Upper lobe of left lung (tissue), 4 donors: ENCODE data around the gene EDNRB.

Source experiments
- EP300 ChIP-seq, 4 donors: sonication (generic); formaldehyde crosslinking; IDR thresholded peaks; one replicate each; pipeline ENCODE4 v1.5.1; 2017; ENCODE audit warnings: antibody characterized with exemption in 4 of 4, control low read depth in 2 of 4
- POLR2A ChIP-seq, 4 donors: fragments of 450-650 bp; IDR thresholded peaks; one replicate each; pipeline ENCODE4 v1.5.1; 2016 to 2017; ENCODE audit warnings: antibody characterized with exemption in 4 of 4, mild to moderate bottlenecking in 2 of 4
- POLR2AphosphoS5 ChIP-seq, 2 donors: sonication (generic); formaldehyde crosslinking; IDR thresholded peaks; one replicate each; pipeline ENCODE4 v1.5.1; 2017; ENCODE audit warnings: antibody characterized with exemption in 2 of 2
- TF ChIP-seq, protein P1 (sequence below), 6 experiments: fragments of 450-650 bp in 4 of 6; fragments of 200-600 bp in 2 of 6; sonication (generic) in 2 of 6; IDR thresholded peaks; one replicate each; pipeline ENCODE4 v1.5.1; 2016 to 2019; ENCODE audit warnings: antibody characterized with exemption in 6 of 6

GRCh38 chr13:77891041-77891440 lies 27.6 kb downstream of the EDNRB start:
- TF ChIP-seq, protein P1, sequence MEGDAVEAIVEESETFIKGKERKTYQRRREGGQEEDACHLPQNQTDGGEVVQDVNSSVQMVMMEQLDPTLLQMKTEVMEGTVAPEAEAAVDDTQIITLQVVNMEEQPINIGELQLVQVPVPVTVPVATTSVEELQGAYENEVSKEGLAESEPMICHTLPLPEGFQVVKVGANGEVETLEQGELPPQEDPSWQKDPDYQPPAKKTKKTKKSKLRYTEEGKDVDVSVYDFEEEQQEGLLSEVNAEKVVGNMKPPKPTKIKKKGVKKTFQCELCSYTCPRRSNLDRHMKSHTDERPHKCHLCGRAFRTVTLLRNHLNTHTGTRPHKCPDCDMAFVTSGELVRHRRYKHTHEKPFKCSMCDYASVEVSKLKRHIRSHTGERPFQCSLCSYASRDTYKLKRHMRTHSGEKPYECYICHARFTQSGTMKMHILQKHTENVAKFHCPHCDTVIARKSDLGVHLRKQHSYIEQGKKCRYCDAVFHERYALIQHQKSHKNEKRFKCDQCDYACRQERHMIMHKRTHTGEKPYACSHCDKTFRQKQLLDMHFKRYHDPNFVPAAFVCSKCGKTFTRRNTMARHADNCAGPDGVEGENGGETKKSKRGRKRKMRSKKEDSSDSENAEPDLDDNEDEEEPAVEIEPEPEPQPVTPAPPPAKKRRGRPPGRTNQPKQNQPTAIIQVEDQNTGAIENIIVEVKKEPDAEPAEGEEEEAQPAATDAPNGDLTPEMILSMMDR (IDR thresholded peaks at IDR 0.05): no peak
- TF ChIP-seq POLR2A (IDR thresholded peaks at IDR 0.05): no peak
- TF ChIP-seq POLR2AphosphoS5 (IDR thresholded peaks at IDR 0.05): no peak
- no peak for TF ChIP-seq EP300 (IDR thresholded peaks at IDR 0.05)
